BJ (cell line): ENCODE results near the gene TACC2. TPM values are rescaled to one million over a fixed set of nuclear protein-coding genes. Genes with fewer than 3 reads are reported as not detected.

Experiments used
- CTCF ChIA-PET: fragments of 350-600 bp; formaldehyde crosslinking; extraction: SDS; loops from one replicate; lab custom pipeline; 2021; ENCODE audit warnings: antibody characterized with exemption, inconsistent platforms; lab: Yijun Ruan, JAX
- POLR2A ChIA-PET: fragments of 300-600 bp; sonication (Branson Sonifier 250); formaldehyde crosslinking; extraction: SDS; loops from one replicate; lab custom pipeline; 2021; ENCODE audit warnings: antibody characterized with exemption; lab: Charles Lee
- DNase-seq: peaks from one replicate; pipeline ENCODE4 v3.0.0-alpha.2; 2011; ENCODE audit warnings: low read depth
- H3K27me3 ChIP-seq: 2 replicates; pipeline ENCODE4 v1.6.0; 2011; ENCODE audit warnings: low read length; ENCODE audit not compliant: control insufficient read depth, insufficient read depth
- H3K36me3 ChIP-seq: 2 replicates; pipeline ENCODE4 v1.5.1; 2011; ENCODE audit warnings: low read length; ENCODE audit not compliant: control insufficient read depth, insufficient read depth
- H3K4me3 ChIP-seq: 2 replicates; pipeline ENCODE4 v1.5.1; 2011; ENCODE audit warnings: low read depth, mild to moderate bottlenecking, control low read depth, low read length
- polyA plus RNA-seq: library from polyadenylated mRNA; depleted of rRNA; stranded (reverse); fragments of >200 nt; gene quantifications from 2 replicates; pipeline ENCODE4 v1.2.3, GENCODE V29; 2011
- TF ChIP-seq, protein P1 (sequence below): IDR thresholded peaks from 2 replicates; pipeline ENCODE4 v1.5.1; 2011; ENCODE audit warnings: low read depth, mild to moderate bottlenecking, control low read depth, inconsistent platforms, low read length, moderate library complexity; ENCODE audit not compliant: insufficient read depth

Gene TACC2
- polyA plus RNA-seq, 1 experiment = 10.4 TPM

- CTCF ChIA-PET = interaction anchor here (1.8 kb wide), 1 partner anchor 13 kb away, joined by 10 read pairs; no protein-coding TSS in a partner anchor
- POLR2A ChIA-PET = no interaction called here
These were observed 292.8 kb downstream of the TACC2 start for GRCh38 chr10:122281751-122282150.

GRCh38 chr10:122282253-122282671 lies 293.3 kb downstream of the TACC2 start:
- Histone ChIP-seq H3K4me3 (no peak overlapping the region), H3K27me3 (no peaks in the 10 kb centered on the region), H3K36me3 (no peaks in the 10 kb centered on the region)
- POLR2A ChIA-PET = no interaction called here
- no peak for DNase-seq
- TF ChIP-seq, protein P1, sequence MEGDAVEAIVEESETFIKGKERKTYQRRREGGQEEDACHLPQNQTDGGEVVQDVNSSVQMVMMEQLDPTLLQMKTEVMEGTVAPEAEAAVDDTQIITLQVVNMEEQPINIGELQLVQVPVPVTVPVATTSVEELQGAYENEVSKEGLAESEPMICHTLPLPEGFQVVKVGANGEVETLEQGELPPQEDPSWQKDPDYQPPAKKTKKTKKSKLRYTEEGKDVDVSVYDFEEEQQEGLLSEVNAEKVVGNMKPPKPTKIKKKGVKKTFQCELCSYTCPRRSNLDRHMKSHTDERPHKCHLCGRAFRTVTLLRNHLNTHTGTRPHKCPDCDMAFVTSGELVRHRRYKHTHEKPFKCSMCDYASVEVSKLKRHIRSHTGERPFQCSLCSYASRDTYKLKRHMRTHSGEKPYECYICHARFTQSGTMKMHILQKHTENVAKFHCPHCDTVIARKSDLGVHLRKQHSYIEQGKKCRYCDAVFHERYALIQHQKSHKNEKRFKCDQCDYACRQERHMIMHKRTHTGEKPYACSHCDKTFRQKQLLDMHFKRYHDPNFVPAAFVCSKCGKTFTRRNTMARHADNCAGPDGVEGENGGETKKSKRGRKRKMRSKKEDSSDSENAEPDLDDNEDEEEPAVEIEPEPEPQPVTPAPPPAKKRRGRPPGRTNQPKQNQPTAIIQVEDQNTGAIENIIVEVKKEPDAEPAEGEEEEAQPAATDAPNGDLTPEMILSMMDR = no peak
- CTCF ChIA-PET = interaction anchor here (1.1 to 1.8 kb wide), 2 partner anchors 14 to 283 kb away, joined by 3 to 10 read pairs; no protein-coding TSS in a partner anchor

More at GRCh38 chr10:122281751-122282150, 292.8 kb downstream of the TACC2 start:
- H3K36me3 ChIP-seq = no peaks in the 10 kb centered on the region
- H3K27me3 ChIP-seq = no peaks in the 10 kb centered on the region
- DNase-seq = no peak
- H3K4me3 ChIP-seq = no peak overlapping the region
- TF ChIP-seq, protein P1 = no peak

DNA sequence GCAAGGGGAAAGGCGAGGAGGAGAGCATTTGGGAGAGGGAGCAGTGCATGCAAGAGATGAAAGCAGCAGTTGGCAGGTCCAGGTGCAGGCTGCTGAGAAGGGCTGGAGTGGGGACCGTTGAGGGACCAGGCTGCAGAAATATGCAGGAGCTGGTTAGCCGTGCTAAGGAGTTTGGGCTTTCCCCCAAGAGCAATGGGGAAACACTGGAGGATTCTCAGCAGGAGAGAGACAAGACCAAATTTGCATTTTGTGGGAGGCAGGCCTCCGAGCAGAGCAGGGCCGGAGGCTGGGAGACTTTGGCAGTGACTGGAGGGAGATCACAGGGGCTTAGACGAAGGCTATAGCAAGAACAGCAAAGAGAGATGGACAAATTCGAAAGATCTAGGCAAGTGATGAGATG lies 293.9 kb downstream of the TACC2 start:
- TF ChIP-seq, protein P1 = no peak
- no peak overlapping the region for H3K4me3 ChIP-seq
- ChIA-PET CTCF (interaction anchor here (0.6 to 1.8 kb wide), 7 partner anchors 14 to 1281 kb away, joined by 3 to 10 read pairs (median 3); no protein-coding TSS in a partner anchor), POLR2A (no interaction called here)
- no peaks in the 10 kb centered on the region for H3K27me3 ChIP-seq
- H3K36me3 ChIP-seq = no peaks in the 10 kb centered on the region
- no peak for DNase-seq

DNA sequence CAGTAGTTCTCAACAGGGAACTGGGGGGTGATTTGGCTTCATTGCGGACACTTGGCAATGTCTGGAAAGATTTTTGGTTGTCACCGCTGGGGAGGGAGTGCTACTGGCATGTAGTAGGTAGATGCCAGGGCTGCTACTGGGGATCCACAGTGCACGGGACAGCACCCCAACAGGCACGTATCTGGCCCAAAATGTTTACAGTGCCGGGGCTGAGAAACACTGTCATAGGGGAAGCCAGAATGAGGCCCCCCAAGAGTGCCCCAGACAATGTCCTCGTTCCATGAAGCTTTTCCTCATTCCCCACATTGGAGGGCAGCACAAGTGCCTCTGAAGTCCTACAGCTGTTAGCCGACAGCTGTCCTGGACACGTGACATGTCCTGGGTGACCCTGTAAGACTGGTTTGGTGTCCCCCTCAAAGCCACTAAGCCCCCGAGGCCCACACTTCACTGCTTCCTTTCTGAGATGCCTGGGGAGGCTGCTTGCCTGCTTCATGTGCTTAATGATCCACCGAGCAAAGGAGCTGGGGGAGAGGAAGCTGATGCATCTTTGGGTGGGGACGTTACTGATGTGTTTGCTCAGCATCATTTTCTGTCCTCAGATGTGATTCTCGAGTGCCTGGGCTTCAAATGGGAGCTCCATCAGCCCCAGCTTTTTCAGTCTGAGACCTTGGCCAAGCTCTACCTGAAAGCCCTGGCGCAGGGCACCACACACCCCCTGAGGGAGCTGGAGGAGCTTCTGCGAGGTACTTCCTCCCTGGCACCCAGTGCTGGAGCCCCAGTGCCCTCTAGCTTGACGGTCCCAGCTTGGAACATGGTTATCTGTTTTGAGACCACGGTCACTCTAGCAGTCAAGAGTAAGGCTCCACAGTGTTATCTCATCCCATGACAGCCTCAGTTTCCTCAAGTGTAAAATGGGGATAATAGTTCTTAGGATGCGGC lies 296.8 kb downstream of the TACC2 start:
- ChIA-PET POLR2A (no interaction called here), CTCF (interaction anchor here (1.3 to 5.2 kb wide), 4 partner anchors 12 to 280 kb away, joined by 4 to 25 read pairs (median 14); no protein-coding TSS in a partner anchor)
- DNase-seq = no peak
- Histone ChIP-seq H3K4me3 (no peak overlapping the region), H3K36me3 (no peaks in the 10 kb centered on the region), H3K27me3 (no peaks in the 10 kb centered on the region)
- TF ChIP-seq, protein P1 = no peak

DNA sequence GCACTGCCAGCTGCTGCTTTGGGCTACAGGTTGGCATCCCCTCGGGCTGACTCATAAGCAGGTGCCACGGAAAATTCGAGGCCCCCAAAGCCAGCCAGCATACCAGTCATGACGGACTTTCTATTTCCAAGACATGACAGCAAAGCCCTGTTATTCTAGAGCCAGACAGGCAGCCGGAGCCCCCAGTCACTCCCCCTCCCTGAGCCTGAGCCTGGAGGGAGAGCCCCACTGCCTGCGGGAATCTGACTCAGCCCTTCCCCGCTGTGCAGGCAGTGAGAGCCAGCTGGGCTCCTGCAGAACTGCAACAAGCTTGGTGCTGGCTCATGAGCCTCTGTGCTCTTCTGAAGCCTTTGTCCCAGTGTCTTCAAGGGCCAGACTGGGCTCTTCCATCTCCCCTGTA lies 297.9 kb downstream of the TACC2 start:
- CTCF ChIA-PET = interaction anchor here (1.0 to 5.2 kb wide), 5 partner anchors 10 to 279 kb away, joined by 4 to 25 read pairs (median 5); no protein-coding TSS in a partner anchor
- TF ChIP-seq, protein P1 = no peak
- POLR2A ChIA-PET = no interaction called here
- Histone ChIP-seq H3K4me3 (no peak overlapping the region), H3K27me3 (peaks cover 1% of the 10 kb centered on the region), H3K36me3 (no peaks in the 10 kb centered on the region)
- no peak for DNase-seq
